ENCODE results near the gene AGAP3.

- TF ChIP-seq, protein P1, sequence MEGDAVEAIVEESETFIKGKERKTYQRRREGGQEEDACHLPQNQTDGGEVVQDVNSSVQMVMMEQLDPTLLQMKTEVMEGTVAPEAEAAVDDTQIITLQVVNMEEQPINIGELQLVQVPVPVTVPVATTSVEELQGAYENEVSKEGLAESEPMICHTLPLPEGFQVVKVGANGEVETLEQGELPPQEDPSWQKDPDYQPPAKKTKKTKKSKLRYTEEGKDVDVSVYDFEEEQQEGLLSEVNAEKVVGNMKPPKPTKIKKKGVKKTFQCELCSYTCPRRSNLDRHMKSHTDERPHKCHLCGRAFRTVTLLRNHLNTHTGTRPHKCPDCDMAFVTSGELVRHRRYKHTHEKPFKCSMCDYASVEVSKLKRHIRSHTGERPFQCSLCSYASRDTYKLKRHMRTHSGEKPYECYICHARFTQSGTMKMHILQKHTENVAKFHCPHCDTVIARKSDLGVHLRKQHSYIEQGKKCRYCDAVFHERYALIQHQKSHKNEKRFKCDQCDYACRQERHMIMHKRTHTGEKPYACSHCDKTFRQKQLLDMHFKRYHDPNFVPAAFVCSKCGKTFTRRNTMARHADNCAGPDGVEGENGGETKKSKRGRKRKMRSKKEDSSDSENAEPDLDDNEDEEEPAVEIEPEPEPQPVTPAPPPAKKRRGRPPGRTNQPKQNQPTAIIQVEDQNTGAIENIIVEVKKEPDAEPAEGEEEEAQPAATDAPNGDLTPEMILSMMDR (conservative IDR thresholded peaks at IDR 0.05 in 1 of 2, IDR thresholded peaks at IDR 0.05 in 1 of 2; ENCODE audit: extremely low read depth in 1 of 2, insufficient read depth in 1 of 2, low read depth in 1 of 2, low read length in 2 of 2) = no peak
- TF ChIP-seq EZH2 (IDR thresholded peaks at IDR 0.05; ENCODE audit: borderline replicate concordance, low read length) = no peak
These were observed 36.5 kb downstream of the AGAP3 start for GRCh38 chr7:151122796-151123157.
